Activated CD4-positive, alpha-beta T cell treated with anti-CD3 and anti-CD28 coated beads, Interleukin-2, amount 10 ng/mL, durations not matched to agents 7 days and 5 days (primary cell): ENCODE results near the gene TMEM151B. TPM values are rescaled to one million over a fixed set of nuclear protein-coding genes. Genes with fewer than 3 reads are reported as not detected.

Source experiments
- CTCF ChIA-PET: fragments of 350-600 bp; sonication (Branson Sonifier 250); formaldehyde crosslinking; loops from one replicate; lab custom pipeline; 2021; ENCODE audit warnings: antibody characterized with exemption; lab: Charles Lee
- POLR2A ChIA-PET: fragments of 350-600 bp; sonication (Branson Sonifier 250); formaldehyde crosslinking; loops from one replicate; lab custom pipeline; 2021; ENCODE audit warnings: antibody characterized with exemption; lab: Charles Lee
- DNase-seq: peaks from one replicate; pipeline ENCODE4 v3.0.0-alpha.2; 2020
- H3K27ac Mint-ChIP-seq: one replicate; pipeline ENCODE4 v1.8.0; 2021; ENCODE audit warnings: mild to moderate bottlenecking, moderate library complexity, mixed read lengths
- H3K27me3 Mint-ChIP-seq: one replicate; pipeline ENCODE4 v1.8.0; 2021; ENCODE audit warnings: mixed read lengths
- H3K36me3 Mint-ChIP-seq: one replicate; pipeline ENCODE4 v1.8.0; 2021; ENCODE audit warnings: low read depth, mixed read lengths
- H3K4me1 Mint-ChIP-seq: one replicate; pipeline ENCODE4 v1.8.0; 2021; ENCODE audit warnings: mixed read lengths
- H3K4me3 Mint-ChIP-seq: one replicate; pipeline ENCODE4 v1.8.0; 2021; ENCODE audit warnings: mild to moderate bottlenecking, moderate library complexity, mixed read lengths
- H3K9me3 Mint-ChIP-seq: one replicate; pipeline ENCODE4 v1.8.0; 2021; ENCODE audit warnings: mixed read lengths
- total RNA-seq, 2 experiments: library from RNA; stranded (reverse); gene quantifications; one replicate each; pipeline ENCODE4 v1.2.3, GENCODE V29; 2021

Gene TMEM151B
- total RNA-seq, 2 experiments from 2014 or later, result not detected

DNA sequence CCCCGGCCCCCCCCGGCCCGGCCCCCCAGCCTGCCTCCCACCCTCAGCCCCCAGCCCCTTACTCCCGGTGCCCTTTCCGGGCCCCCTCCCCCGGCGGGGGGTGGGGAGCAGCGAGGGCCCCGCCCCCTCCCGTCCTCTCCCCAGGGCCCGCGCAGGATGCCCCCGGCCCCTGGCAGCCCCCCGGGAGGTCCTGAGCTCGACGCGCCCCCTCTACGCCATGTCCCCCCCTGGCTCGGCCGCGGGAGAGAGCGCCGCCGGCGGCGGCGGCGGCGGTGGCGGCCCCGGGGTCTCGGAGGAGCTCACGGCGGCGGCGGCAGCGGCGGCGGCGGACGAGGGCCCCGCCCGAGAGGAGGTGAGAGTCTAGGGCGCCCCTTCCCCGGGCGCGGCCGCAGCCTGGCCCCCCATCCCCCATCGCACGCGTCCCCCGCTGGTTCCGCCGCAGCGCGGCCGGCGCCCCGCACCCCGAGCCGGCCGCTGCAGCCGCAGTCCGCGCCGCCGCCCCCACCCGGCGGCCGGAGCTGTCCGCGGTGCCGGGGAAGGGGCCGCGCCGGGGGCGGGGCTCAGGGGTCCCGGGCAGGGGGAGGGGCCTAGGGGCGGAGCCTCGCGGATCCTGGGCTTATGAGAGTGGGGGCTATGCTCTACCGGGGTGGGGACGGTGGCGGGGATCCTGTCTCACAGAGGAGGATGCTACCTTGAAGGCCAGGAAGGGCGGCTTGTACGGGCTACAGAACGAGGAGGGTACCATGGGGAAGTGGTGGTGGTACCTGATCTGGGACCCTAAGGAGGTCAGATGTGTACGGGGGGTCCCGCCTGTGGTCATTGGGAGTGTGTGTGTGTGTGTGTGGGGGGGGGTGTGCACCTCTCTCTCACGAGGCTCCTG, 516 bp downstream of the TMEM151B start:
- DNase-seq, result no peak
- peaks cover 56% of the 10 kb centered on the region for H3K27me3 Mint-ChIP-seq
- ChIA-PET POLR2A (no interaction called here), CTCF (interaction anchor here (0.7 to 2.8 kb wide), 6 partner anchors 14 to 166 kb away, joined by 3 to 7 read pairs (median 4); partner anchors contain the start of genes AARS2 and SLC35B2)
- H3K27ac Mint-ChIP-seq, result no peak overlapping the region
- H3K4me1 Mint-ChIP-seq, result peaks cover 32% of the 10 kb centered on the region
- H3K36me3 Mint-ChIP-seq, result no peaks in the 10 kb centered on the region
- H3K4me3 Mint-ChIP-seq, result peak overlapping the region; percentile 58
- H3K9me3 Mint-ChIP-seq, result no peaks in the 10 kb centered on the region

DNA sequence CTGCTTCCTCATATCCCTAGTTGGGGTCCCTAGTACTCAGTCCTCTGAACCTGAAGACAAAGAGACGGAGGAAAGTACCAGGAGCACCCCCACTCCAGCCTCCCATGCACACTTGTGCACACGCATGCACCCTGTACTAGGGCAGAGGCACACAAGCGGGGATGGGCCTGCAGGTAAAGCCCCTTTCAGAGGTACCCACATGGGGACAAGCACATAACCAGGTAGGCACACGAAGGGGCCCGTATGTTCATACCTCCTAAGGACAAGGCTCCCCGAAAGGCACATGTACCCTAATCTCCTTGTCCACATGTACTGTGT, 1.1 kb downstream of the TMEM151B start:
- Mint-ChIP-seq H3K4me1 (peaks cover 27% of the 10 kb centered on the region), H3K36me3 (no peaks in the 10 kb centered on the region), H3K4me3 (peak overlapping the region; percentile 58), H3K27ac (no peak overlapping the region), H3K27me3 (peaks cover 56% of the 10 kb centered on the region), H3K9me3 (no peaks in the 10 kb centered on the region)
- CTCF ChIA-PET, result interaction anchor here (0.7 to 1.4 kb wide), 5 partner anchors 15 to 167 kb away, joined by 3 to 7 read pairs (median 3); partner anchors contain the start of gene SLC35B2
- POLR2A ChIA-PET, result no interaction called here
- DNase-seq, result no peak

DNA sequence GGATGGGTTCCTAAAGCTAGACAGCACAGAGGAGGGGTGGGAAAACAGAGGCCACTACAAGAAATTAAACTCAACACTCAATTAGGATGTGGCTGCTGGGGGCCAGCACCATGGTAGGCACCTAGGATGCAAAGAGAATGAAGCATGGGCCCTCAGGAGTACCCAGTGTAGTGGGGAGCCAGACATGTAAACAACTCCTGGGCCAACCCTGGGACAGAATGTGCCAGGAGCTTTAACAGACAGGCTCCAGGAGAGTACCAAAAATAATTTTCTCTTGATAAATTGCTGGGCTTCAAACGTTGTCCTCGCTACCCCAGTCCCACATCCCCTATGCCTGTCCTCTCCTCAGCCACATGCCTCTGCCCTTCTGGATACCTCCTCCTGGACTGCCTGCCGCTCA, 1.7 kb downstream of the TMEM151B start:
- CTCF ChIA-PET, result interaction anchor here (0.7 to 1.4 kb wide), 4 partner anchors 15 to 167 kb away, joined by 3 to 7 read pairs (median 4); partner anchors contain the start of gene SLC35B2

DNA sequence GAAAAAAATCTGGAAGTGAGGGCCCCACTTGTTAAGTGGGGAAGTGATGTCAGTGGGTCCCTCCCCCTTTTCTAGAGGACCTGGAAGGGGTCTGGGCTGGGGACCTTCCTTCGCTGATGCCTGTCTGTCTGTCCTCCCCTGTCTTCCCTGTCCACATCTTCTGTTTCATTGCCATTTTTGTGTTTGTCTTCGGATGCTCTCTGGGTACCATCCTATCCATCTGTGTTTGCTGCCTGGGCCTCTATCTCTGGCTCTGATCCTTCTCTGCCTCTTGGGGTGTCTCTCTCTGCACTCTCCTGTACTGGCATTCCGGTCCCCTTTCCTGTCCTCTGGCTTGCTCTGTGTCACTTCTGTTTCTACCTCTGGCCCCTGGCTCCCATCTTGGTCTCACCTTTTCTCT, 2.3 kb downstream of the TMEM151B start:
- H3K9me3 Mint-ChIP-seq, result no peaks in the 10 kb centered on the region
- ChIA-PET POLR2A (no interaction called here), CTCF (interaction anchor here (1.4 kb wide), 1 partner anchor 16 kb away, joined by 7 read pairs; the partner anchor contains the start of gene SLC35B2)
- H3K36me3 Mint-ChIP-seq, result no peaks in the 10 kb centered on the region
- DNase-seq, result no peak
- no peak overlapping the region for H3K4me3 Mint-ChIP-seq
- no peak overlapping the region for H3K27ac Mint-ChIP-seq
- H3K27me3 Mint-ChIP-seq, result peaks cover 63% of the 10 kb centered on the region
- peaks cover 19% of the 10 kb centered on the region for H3K4me1 Mint-ChIP-seq

More for the DNA sequence above, 1.7 kb downstream of the TMEM151B start:
- POLR2A ChIA-PET, result no interaction called here
- Mint-ChIP-seq H3K4me1 (peaks cover 21% of the 10 kb centered on the region), H3K4me3 (no peak overlapping the region), H3K9me3 (no peaks in the 10 kb centered on the region), H3K27ac (no peak overlapping the region), H3K27me3 (peaks cover 59% of the 10 kb centered on the region), H3K36me3 (no peaks in the 10 kb centered on the region)
- DNase-seq, result no peak

DNA sequence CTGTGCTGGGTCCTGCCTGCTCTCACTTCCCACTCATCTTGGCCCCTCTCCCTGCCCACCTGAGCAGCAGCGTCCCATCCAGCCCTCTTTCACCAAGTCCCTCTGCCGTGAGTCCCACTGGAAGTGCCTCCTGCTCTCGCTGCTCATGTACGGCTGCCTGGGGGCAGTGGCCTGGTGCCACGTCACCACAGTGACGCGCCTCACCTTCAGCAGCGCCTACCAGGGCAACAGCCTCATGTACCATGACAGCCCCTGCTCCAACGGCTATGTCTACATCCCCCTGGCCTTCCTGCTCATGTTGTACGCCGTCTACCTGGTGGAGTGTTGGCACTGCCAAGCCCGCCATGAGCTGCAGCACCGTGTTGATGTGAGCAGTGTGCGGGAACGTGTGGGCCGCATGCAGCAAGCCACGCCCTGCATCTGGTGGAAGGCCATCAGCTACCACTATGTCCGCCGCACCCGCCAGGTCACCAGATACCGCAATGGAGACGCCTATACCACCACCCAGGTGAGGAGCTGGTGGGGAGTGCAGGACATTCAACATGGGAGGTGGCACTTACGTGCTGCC, 2.8 kb downstream of the TMEM151B start:
- no peaks in the 10 kb centered on the region for H3K36me3 Mint-ChIP-seq
- POLR2A ChIA-PET, result no interaction called here
- CTCF ChIA-PET, result interaction anchor here (0.8 to 1.1 kb wide), 2 partner anchors 11 to 23 kb away, joined by 3 read pairs; no protein-coding TSS in a partner anchor
- no peaks in the 10 kb centered on the region for H3K9me3 Mint-ChIP-seq
- H3K4me3 Mint-ChIP-seq, result no peak overlapping the region
- H3K27me3 Mint-ChIP-seq, result peaks cover 68% of the 10 kb centered on the region
- peaks cover 15% of the 10 kb centered on the region for H3K4me1 Mint-ChIP-seq
- H3K27ac Mint-ChIP-seq, result no peak overlapping the region
- DNase-seq, result no peak

DNA sequence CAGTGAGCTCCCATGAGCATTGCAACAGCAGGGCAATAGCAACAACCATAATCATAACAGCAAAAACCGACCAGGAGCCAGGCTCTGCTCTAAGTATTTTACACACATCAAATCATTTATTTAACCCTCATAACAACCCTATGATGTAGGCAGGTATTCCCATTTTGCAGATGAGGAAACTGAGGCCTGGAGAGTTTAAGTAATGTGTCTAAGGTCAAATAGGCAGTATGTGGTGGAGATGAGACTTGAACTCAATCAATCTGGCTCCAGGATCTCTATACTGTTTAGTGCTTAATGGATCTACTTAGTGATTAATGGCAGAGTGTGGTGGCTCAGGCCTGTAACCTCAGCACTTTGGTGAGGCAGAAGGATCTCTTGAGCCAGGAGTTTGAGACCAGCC, 3.4 kb downstream of the TMEM151B start:
- no peaks in the 10 kb centered on the region for H3K9me3 Mint-ChIP-seq
- H3K4me1 Mint-ChIP-seq, result peaks cover 15% of the 10 kb centered on the region
- peaks cover 66% of the 10 kb centered on the region for H3K27me3 Mint-ChIP-seq
- H3K27ac Mint-ChIP-seq, result no peak overlapping the region
- no peaks in the 10 kb centered on the region for H3K36me3 Mint-ChIP-seq
- ChIA-PET POLR2A (no interaction called here), CTCF (interaction anchor here (0.8 to 1.1 kb wide), 3 partner anchors 11 to 48 kb away, joined by 3 read pairs; no protein-coding TSS in a partner anchor)
- no peak for DNase-seq
- H3K4me3 Mint-ChIP-seq, result no peak overlapping the region

DNA sequence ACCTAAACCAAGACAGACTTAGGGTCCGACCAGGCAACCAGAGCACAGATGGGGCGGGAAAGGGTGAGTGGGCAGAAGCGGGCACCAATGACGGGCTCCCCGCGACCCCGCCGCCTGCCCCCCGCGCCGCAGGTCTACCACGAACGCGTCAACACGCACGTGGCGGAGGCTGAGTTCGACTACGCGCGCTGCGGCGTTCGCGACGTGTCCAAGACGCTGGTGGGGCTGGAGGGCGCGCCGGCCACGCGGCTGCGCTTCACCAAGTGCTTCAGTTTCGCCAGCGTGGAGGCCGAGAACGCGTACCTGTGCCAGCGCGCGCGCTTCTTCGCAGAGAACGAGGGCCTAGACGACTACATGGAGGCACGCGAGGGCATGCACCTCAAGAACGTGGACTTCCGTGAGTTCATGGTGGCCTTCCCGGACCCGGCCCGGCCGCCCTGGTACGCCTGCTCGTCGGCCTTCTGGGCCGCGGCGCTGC, 5.1 kb downstream of the TMEM151B start:
- CTCF ChIA-PET, result interaction anchor here (0.6 to 1.2 kb wide), 3 partner anchors 30 to 1339 kb away, joined by 3 to 5 read pairs (median 5); no protein-coding TSS in a partner anchor
- Mint-ChIP-seq H3K9me3 (no peaks in the 10 kb centered on the region), H3K4me3 (no peak overlapping the region), H3K27ac (no peak overlapping the region), H3K27me3 (peaks cover 59% of the 10 kb centered on the region), H3K36me3 (no peaks in the 10 kb centered on the region), H3K4me1 (peaks cover 5% of the 10 kb centered on the region)
- no peak for DNase-seq
- POLR2A ChIA-PET, result no interaction called here

DNA sequence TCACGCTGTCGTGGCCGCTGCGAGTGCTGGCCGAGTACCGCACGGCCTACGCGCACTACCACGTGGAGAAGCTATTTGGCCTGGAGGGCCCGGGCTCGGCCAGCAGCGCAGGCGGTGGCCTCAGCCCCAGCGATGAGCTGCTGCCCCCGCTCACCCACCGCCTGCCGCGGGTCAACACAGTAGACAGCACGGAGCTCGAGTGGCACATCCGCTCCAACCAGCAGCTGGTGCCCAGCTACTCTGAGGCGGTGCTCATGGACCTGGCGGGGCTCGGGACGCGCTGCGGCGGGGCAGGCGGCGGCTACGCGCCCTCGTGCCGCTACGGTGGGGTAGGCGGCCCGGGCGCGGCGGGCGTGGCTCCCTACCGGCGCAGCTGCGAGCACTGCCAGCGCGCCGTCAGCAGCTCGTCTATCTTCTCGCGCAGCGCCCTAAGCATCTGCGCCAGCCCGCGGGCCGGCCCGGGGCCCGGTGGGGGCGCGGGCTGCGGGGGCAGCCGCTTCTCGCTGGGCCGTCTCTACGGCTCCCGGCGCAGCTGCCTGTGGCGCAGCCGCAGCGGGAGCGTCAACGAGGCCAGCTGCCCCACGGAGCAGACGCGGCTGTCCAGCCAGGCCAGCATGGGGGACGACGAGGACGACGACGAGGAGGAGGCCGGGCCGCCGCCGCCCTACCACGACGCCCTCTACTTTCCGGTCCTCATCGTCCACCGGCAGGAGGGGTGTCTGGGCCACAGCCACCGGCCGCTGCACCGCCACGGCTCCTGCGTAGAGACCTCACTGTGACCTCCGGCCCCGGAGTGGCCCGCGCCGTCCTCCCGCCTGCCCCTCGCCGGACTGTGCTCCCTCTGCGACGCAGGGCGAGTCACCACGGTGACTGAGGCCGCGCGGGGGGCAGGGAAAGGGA, 5.7 kb downstream of the TMEM151B start:
- Mint-ChIP-seq H3K27me3 (peaks cover 61% of the 10 kb centered on the region), H3K27ac (no peak overlapping the region), H3K4me1 (peaks cover 5% of the 10 kb centered on the region), H3K4me3 (no peak overlapping the region), H3K9me3 (no peaks in the 10 kb centered on the region), H3K36me3 (no peaks in the 10 kb centered on the region)
- ChIA-PET CTCF (interaction anchor here (1.0 to 2.8 kb wide), 3 partner anchors 12 to 29 kb away, joined by 3 to 8 read pairs (median 3); no protein-coding TSS in a partner anchor), POLR2A (no interaction called here)
- DNase-seq, result no peak

DNA sequence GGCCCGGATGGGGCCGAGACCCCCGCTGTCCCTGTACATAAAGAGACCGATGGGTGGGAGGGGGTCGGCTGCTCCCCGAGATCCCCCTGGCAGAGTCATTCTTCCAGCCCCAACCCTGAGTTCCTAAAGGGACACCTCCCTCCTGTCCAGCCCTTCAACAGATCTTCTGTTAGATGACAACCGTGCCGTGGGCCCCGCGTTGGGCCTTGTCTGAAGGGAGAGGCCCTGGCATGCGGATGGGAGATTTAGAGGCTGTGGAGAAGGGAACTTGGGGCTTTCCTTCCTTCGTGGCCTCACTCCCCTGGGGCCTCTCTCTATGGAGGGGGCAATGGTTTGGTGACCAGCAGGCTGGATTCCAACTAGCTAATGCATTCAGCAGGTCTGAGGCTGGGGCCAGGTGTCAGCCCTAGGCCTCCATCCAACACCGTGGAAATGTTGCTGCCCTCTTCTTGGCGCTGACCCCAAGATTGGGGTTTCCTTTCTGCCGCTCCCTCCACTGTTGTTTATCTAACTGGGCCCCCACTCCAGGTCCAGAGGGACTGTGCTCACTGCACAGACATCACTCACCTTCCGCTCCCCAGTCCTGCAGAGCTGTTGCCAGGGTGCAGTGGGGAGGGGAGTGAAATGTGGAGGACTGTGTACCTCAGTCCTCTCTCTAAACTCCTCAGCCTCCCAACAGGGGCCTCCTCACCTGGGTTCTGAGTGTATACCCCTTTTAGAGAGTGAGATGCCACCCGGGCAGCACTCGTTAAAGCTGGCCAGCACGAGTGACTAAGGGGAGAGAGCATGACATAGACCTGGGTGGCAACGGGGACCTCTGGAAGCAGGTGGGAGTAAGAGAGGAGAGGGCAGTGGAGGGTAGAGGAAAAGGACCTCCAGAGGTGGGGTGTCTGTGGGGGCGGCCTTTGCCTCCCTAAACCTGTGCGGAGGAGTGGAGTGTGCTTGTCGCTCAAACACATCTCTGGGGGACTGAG, 6.7 kb downstream of the TMEM151B start:
- no peak overlapping the region for H3K27ac Mint-ChIP-seq
- H3K9me3 Mint-ChIP-seq, result no peaks in the 10 kb centered on the region
- H3K36me3 Mint-ChIP-seq, result no peaks in the 10 kb centered on the region
- no peak overlapping the region for H3K4me3 Mint-ChIP-seq
- POLR2A ChIA-PET, result no interaction called here
- peaks cover 52% of the 10 kb centered on the region for H3K27me3 Mint-ChIP-seq
- no peak for DNase-seq
- peaks cover 2% of the 10 kb centered on the region for H3K4me1 Mint-ChIP-seq
- CTCF ChIA-PET, result interaction anchor here (0.8 to 4.3 kb wide), 5 partner anchors 9 to 36 kb away, joined by 3 to 16 read pairs (median 3); partner anchors contain the start of gene AARS2

DNA sequence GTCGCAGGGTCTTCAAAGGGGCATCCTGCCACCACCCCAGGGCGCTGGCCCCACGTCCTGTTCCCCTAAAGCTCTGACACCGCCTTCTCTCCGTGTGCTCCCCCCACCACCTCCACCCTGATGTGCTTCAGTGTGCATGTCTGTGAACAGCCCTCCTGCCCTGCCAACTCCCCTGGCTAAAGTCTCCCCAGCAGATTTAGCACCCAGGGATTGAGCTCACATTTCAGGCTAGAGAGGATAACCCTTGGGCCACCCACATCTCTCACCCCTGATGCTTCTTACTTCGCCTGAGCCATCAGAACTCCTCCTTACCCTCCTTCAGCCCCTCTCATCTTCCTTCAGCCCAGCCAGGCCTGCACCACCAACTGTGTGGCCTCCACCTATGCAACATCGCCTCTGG, 7.5 kb downstream of the TMEM151B start:
- ChIA-PET POLR2A (no interaction called here), CTCF (interaction anchor here (0.8 to 4.3 kb wide), 4 partner anchors 10 to 35 kb away, joined by 3 to 16 read pairs (median 6); partner anchors contain the start of gene AARS2)
- H3K4me3 Mint-ChIP-seq, result no peak overlapping the region
- H3K36me3 Mint-ChIP-seq, result no peaks in the 10 kb centered on the region
- H3K27me3 Mint-ChIP-seq, result peaks cover 46% of the 10 kb centered on the region
- H3K27ac Mint-ChIP-seq, result no peak overlapping the region
- no peak for DNase-seq
- H3K9me3 Mint-ChIP-seq, result no peaks in the 10 kb centered on the region
- H3K4me1 Mint-ChIP-seq, result peaks cover 2% of the 10 kb centered on the region

DNA sequence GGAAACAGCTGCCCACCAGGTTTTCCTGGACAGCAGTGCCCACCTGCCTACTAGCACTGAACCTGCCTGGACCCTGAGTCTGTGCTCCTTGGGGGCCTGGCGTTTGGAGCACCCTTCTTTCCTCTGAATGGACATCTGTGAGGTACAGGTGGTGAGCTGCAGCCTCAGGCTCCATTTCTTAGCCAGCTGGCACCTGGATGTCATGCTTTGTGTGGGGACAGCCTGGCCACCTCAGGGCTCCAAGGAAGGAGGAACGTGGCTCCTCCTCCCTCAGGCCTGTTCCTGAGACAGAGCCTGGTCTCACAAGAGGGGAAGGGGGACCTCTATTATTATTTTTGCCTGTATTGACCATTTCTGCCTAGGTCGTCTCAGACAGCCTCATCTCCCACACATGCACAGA, 8.1 kb downstream of the TMEM151B start:
- DNase-seq, result no peak
- no peaks in the 10 kb centered on the region for H3K36me3 Mint-ChIP-seq
- no peaks in the 10 kb centered on the region for H3K9me3 Mint-ChIP-seq
- no peak overlapping the region for H3K4me3 Mint-ChIP-seq
- H3K27ac Mint-ChIP-seq, result no peak overlapping the region
- H3K27me3 Mint-ChIP-seq, result peaks cover 41% of the 10 kb centered on the region
- POLR2A ChIA-PET, result no interaction called here
- peaks cover 2% of the 10 kb centered on the region for H3K4me1 Mint-ChIP-seq
- CTCF ChIA-PET, result interaction anchor here (0.6 to 4.3 kb wide), 5 partner anchors 10 to 603 kb away, joined by 3 to 16 read pairs (median 3); partner anchors contain the start of gene AARS2
